ENCODE measurements around the gene CDYL2. TPM values are rescaled to one million over a fixed set of nuclear protein-coding genes. Genes with fewer than 3 reads are reported as not detected.
"Not testable (repeated sequence)": the region's sequence is repeated elsewhere in the genome, so short reads cannot be mapped to it uniquely, and the experiment has no call there.

The CDYL2 gene
- total RNA-seq, 2 donors from 2014 or later = 5.0 to 6.3 TPM

DNA sequence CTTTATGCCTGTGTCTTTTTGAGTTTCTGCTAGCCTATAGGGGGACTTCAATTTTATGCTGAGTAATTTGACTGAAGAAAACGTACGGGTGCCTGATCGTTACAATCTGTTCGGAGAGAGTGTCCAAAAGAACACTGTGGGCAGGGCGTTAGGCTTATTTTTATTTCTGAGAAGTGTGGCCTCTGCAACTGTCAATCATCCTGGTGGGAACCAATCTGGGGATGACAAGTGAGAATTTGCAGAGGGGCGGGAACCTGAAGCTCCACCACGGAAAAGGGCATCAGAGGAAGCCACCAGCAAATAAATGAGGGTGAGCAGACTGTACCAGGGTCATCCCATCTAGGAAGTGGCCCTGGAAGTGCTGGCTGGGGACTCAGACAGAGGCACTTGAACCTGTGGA is 12.0 kb upstream of the CDYL2 start:
- intact Hi-C loops (cut with DNase I, micrococcal nuclease) = no loop called here
- ATAC-seq = no peak
- DNase-seq = no peak

DNA sequence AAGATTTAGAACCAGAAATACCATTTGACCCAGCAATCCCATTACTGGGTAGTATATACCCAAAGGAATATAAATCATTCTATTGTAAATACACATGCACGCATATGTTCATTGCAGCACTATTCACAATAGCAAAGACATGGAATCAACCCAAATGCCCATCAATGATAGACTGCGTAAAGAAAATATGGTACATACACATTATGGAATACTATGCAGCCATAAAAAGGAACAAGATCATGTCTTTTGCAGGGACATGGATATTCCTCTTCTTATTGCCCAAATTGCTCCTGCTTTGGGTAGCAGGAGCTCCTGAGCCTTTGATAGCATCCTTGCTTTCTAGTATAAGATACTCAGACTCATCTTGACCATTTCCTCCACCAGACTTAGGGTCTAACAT is 10.9 kb upstream of the CDYL2 start:
- ATAC-seq; intact Hi-C loops (cut with DNase I, micrococcal nuclease); DNase-seq: not testable (repeated sequence)

DNA sequence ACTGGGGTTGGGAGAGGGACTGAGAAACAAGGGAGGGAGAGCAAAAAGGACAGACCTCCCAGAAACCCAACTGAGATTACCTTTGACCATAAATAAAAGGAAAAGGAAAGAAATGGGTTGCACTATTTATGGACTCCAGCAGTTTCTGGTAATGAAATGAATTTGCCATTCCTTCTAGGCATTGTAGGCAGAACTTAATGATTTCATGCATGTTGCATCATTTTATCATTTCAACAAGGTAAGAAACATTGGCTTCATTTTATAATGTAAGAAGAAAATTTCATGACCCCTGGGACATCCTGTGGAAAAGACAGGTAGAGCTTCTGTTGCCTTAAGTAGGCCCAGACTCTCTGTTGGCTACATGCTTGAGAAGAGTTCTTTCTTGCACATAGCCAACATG is 8.2 kb upstream of the CDYL2 start:
- no peak for DNase-seq
- intact Hi-C loops (cut with DNase I, micrococcal nuclease) = no loop called here
- ATAC-seq = no peak

DNA sequence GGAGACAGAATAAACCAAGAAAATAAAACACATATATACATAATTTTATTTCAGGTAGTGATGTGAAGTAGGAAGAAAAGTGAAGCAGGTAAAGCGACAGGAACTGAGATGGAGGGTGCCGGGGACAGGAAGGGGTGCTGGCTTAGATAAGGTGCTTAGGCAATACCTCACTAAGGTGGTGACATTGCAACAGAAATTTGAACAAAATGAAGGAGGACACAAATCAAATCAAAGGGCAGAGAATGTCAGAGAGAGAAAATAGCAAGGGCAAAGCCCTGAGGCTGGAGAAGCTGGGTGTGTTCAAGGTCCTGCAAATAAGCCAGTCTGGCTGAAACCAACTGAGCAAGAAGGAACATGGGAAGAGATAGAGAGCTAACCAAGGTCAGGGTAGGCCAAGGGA is 5.0 kb upstream of the CDYL2 start:
- ATAC-seq (no peak), DNase-seq (no peak)
- intact Hi-C loops (cut with DNase I, micrococcal nuclease) = no loop called here

DNA sequence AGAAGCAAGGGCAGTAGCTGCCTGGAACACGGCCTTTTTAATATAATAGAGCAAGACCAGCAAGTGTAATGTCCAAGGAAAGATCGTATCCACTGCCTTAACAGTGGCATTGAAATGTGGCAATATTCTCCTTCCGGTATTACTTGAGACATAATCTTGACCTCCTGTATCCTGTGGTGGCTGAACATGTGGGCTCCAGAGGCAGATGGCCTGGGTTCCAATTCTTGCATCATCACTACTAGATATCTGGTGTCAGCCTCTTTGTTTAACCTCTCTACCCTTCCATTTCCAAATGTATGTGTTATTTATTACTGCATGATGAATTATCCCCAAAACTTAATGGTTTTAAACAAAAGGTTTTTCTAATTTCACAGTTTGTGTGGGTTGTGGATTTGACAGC is 3.5 kb upstream of the CDYL2 start:
- DNase-seq (no peak), ATAC-seq (no peak)
- intact Hi-C loops (cut with DNase I, micrococcal nuclease) = no loop called here

DNA sequence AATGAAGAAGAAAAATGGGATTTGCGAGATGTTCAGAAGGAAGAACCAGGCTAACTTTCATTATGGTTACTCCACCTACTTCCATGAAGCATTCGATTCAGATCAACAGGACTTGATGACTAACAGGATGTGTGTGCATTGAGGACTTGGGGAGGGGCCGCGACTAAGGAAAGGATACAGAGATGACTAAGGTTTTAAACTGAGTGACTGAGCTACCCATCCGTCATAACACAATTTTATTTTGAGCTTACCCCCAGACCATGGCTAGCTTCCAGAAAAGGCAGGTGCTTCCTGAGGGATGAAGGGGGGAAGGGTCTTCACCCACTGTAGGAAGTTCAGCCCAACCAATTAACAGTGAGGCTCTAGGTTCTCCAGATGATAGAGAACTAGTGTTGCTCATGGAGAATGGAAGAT is 2.5 kb upstream of the CDYL2 start:
- intact Hi-C loops (cut with DNase I, micrococcal nuclease) = no loop called here
- ATAC-seq (no peak), DNase-seq (no peak)

DNA sequence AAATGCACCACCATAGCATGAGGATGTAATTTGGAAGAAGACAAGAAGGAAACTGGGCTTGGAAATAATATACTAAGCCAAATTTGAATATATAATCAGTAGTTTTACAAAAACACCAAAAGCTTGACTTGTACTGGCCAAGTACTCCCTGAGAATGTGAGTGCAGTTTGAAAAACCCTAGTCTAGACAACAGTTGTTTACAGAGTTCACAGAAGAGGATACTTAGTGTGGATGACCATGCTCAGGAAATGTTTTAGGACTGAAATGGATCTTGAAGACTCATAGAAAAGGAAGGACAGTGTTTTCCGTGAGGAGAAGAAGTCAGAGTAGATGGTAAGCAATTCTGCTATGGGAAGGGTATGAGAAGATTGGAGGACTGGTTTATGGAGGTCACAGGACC is 1.9 kb upstream of the CDYL2 start:
- DNase-seq = no peak
- no peak for ATAC-seq
- intact Hi-C loops (cut with DNase I, micrococcal nuclease) = no loop called here

DNA sequence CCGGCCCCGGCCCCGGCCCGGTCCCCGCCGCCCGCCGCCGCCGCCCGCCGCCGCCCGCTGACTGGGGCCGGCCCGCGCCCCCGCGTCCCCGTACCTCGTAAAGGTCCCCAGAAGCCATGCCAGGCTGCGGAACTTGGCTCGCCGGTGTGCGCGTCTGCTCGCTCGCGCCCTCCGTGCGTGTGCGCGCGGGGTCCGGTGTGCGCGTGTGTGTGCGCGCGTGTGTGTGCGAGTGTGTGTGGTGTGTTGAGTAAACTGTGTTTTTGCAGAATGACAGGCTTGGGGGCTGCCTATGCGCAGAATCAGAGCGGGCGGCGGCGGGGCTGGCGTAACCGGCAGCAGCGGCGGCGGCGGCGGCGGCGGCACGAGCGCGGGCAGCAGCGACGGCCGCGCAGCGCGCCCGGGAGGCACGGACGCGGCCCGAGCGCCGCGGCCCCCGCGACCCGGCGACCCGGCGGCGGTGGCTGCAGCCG is 307 bp downstream of the CDYL2 start:
- peak in 1 of 2 donors; percentile 63 for DNase-seq
- no peak for ATAC-seq
- intact Hi-C loops (cut with DNase I, micrococcal nuclease) = no loop called here

DNA sequence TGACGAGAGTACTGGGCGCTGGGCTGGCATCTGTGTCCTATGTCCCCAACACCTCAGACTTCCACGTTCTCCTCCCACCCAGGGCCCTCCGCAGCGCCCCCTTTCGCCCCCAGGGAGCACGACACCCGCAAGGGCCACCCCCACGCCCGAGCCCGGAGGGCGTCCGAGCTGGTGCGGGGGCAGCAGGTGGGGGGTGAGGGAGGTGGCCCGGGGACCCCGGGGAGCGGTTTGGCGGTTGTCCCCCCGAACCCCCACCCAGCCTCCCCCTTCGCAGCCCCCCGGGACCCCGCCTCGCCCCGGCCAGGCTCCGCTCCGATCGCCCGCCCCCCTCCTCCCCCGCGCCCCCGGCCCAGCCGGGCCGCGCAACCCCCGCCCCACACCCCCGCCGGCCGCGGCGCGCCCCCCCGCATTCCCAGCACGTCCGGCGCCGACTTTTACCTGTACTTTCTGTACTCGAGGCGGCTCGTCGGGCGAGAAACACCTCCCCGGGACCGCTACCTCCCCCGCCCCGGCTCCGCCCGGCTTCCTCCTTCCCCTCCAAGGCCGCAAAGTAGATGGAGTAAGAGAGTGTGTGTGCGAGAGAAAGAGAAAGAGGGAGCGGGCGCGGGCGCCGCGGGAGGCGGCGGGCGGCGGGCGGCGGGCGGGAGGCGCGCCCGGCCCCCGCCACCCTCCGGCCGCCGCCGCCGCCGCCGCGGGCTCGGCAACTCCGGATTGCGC is 901 bp downstream of the CDYL2 start:
- DNase-seq (peak; percentile 36 to 41), ATAC-seq (peak; percentile 30)
- intact Hi-C loops (cut with DNase I, micrococcal nuclease) = no loop called here

DNA sequence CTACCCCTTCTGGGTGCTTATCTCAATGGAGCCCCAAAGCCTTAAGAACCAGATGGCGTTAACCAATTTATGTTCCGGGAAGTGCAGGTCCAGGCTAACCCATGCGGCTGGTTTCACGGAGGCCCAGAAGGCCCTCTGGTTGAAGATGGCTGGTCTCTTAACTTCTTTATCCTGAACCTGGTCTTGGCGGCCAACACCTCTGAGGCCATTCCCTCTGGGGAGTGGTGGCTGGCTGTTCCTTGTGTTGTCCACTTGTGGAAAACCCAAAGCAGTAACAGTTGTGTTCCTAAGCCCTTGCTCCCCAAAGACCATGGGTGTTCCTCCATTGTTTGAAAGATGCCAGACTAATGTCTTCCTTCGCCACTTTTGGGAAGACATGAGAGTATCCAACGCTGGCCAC is 1.5 kb downstream of the CDYL2 start:
- DNase-seq = no peak
- intact Hi-C loops (cut with DNase I, micrococcal nuclease) = no loop called here
- ATAC-seq = no peak

DNA sequence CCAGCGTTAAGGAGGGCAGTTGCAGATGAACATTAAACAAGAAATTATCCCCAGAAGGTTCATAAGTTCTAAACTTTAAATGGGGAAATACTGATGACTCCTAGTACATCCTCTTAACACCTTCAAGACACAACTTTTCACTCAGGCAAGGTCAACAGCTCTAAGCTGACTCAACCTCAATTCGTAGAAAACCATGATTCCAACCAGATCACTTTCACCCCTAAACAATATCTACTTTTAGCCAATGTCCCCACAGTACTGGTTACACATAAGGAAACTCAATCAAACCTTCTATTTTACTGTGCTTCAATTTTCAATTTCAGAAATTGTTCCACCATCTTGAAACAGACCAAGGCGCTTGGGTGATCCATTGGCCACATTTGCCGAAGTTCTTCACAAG is 2.3 kb downstream of the CDYL2 start:
- ATAC-seq (no peak), DNase-seq (no peak)
- intact Hi-C loops (cut with DNase I, micrococcal nuclease) = no loop called here

DNA sequence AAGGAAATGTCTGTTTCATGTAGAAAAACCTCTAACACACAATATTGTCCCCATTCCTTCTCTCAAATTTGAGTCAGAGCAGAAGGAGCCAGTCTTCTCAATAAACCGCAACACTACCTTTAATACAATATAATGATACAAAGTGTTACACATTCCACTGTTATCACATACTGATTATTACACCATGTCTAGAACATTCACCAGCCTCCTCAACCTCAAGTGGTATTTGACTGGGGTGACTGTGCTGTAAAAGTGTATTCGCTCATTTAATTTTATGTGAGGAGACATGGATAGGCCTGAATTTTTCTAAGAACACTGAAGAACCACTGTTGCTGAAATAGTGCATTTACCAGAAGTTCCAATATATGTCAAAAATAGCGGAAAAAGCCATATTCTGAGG is 10.3 kb downstream of the CDYL2 start:
- no peak for ATAC-seq
- DNase-seq = no peak
- intact Hi-C loops (cut with DNase I, micrococcal nuclease) = no loop called here

DNA sequence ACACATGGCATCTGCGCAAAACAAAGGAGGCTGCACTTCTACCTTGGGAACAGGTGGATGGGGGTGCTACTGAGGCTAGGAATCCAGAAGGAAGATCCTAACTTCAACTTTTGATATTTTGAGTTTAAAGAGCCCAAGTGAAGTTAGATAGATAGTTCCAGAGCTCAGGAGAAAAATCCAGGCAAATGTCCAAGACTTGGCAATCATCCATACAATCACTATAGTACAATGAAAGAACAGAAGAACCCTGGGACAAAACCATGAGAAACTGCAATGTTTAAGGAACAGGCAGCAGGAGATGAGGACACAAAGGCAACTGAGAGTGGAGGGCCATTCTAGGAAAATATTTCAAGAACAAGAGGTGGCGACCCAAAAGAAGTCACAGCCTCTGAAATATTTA is 12.4 kb downstream of the CDYL2 start:
- ATAC-seq = no peak
- intact Hi-C loops (cut with DNase I, micrococcal nuclease) = no loop called here
- DNase-seq = no peak

DNA sequence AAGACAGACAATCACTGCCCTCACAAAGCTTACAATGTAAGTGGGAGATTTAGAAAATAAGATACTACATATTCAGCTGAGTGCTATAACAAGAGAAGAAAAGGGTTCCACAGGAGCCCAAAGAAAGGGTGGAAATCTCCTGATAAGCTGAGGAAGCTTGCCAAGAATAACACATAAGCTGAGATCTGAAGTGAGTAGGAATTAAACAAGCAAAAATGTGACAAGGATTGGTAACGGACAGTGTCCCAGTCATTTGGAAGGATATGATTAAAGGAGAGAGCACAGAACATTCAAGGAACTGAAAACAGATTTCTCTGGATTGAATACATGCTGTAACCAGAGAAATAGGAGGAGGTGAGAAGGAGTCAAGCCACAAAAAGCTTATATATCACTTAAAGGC is 13.0 kb downstream of the CDYL2 start:
- ATAC-seq (no peak), DNase-seq (no peak)
- intact Hi-C loops (cut with DNase I, micrococcal nuclease) = no loop called here

DNA sequence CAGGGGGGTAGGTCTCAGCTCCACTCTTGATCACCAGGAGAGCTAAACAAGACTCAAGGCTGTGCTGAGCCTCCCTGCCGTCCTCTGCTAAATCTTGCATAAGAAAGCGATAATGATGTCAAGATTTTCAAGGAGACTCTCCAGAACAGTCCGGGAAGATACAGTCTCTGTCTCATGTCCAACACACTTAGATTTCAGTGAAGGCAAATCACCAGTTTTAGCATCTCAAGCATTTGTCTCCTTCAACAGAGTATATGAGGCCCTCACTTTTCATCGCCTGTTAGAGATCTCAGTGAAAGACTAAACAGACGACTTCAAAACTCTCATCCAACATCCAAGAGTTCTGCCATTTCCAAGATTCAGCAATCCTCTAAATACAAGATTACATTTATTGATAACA is 13.6 kb downstream of the CDYL2 start:
- intact Hi-C loops (cut with DNase I, micrococcal nuclease) = no loop called here
- no peak for ATAC-seq
- DNase-seq = no peak

DNA sequence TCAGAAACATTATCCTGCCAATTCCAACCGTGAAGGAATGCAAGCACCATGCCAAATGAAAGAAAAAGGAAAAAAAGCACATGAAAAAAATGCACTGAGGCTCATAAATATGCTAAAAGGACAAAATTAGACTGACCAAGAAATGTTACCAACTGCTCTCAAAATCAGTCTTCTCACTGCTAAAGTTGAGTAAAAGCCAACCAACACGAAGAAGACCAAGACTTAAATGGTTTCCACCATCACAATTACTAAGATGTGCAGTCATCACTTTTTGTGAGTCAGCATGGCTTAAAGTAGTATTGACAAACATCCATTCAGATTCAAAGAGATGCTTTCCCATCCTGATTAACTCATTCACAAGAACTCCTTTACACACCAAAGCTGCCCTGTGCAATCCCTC is 16.4 kb downstream of the CDYL2 start:
- intact Hi-C loops (cut with DNase I, micrococcal nuclease) = no loop called here
- DNase-seq (no peak), ATAC-seq (no peak)

DNA sequence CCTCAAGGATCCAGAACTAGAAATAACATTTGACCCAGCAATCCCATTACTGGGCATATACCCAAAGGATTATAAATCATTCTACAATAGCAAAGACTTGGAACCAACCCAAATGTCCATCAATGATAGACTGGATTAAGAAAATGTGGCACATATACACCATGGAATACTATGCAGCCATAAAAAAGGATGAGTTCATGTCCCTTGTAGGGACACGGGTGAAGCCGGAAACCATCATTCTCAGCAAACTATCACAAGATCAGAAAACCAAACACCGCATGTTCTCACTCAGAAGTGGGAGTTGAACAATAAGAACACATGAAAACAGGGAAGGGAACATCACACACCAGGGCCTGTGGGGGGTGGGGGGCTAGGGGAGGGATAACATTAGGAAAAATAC is 17.8 kb downstream of the CDYL2 start:
- intact Hi-C loops (cut with DNase I, micrococcal nuclease); ATAC-seq; DNase-seq: not testable (repeated sequence)

DNA sequence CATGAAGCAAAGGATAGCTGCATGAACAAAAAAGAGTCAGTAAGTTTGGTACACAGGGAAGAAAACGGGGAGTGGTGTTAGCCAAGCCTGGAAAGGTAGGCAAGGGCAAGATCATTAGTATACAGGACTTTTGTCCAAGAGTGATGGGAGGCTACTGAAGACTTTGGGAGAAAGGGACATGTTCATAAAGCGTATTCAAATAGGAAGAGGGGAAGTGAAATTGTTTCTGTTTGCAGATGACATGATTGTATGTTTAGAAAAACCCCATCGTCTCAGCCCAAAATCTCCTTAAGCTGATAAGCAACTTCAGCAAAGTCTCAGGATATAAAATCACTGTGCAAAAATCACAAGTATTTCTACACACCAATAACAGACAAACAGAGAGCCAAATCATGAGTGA is 19.4 kb downstream of the CDYL2 start:
- DNase-seq (no peak), ATAC-seq (no peak)
- intact Hi-C loops (cut with DNase I, micrococcal nuclease) = no loop called here

DNA sequence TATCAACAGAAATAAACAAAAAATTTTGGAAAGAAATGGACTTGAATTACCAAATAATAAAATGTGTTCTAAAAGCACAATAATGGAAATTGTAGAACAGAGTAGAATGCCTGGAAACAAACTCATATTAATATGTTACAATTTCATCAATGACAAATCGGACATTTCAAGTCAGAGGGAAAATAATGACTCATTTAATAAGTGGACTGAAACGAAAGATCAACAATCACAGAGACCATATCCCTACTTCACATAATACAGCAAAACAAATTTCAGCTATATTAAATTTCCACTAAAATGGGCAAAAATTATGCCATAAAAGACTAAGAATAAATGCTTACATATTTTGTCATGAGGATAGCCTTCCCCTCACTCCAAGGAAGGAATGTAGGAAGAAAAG is 25.7 kb downstream of the CDYL2 start:
- DNase-seq = no peak
- intact Hi-C loops (cut with DNase I, micrococcal nuclease) = no loop called here

DNA sequence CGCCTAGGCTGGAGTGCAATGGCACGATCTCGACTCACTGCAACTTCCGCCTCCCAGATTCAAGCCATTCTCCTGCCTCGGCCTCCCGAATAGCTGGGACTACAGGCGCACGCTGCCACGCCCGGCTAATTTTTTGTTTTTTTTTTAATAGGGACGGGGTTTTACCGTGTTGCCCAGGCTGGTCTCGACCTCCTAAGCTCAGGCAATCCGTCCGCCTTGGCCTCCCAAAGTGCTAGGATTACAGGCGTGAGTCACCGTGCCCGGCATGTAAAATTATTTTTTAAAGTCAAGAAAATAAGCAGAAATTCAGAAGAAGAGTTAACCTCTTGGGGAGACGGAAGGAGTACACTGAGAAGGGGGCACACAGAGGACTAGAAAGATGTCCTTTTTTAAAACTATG is 27.5 kb downstream of the CDYL2 start:
- DNase-seq (no peak), ATAC-seq (no peak)
- intact Hi-C loops (cut with DNase I, micrococcal nuclease) = no loop called here

More for the DNA sequence above, 25.7 kb downstream of the CDYL2 start:
- no peak for ATAC-seq

DNA sequence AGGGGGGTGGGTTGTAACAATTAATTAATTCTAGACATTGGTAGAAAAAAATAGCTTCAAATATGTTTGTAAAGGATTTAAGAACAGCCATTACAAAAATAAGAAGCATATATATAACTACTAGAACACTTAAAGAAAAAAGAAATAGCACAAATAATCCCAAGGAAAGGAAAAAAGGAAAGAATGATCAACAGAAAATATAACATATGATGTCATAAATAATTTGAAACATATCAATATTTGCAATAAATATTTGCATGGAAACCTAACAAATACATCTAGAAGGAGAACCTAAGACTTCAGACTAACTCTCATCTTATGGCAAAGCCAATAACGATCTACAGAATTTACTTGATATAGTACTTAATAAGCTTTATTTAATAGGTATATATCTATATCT is 28.9 kb downstream of the CDYL2 start:
- DNase-seq (no peak), ATAC-seq (no peak)
- intact Hi-C loops (cut with DNase I, micrococcal nuclease) = no loop called here

Measured in left colon (tissue), 2 donors.